GM21576 (cell line): ENCODE measurements around the gene CMTM7.

Source experiments
- ATAC-seq: cut with Tn5 transposase; IDR thresholded peaks from one replicate; pipeline ENCODE4 v1.9.1; 2021; ENCODE audit warnings: mild to moderate bottlenecking, moderate library complexity; ENCODE audit not compliant: unreplicated experiment

Gene CMTM7

GRCh38 chr3:32413845-32414521 is 22.3 kb downstream of the CMTM7 start:
- ATAC-seq = no peak

GRCh38 chr3:32414522-32415202 is 23.0 kb downstream of the CMTM7 start:
- peak; percentile 94 for ATAC-seq

- no peak for ATAC-seq
Observed at GRCh38 chr3:32419742-32420125, 28.1 kb downstream of the CMTM7 start.

- ATAC-seq = peak; percentile 70
Observed at GRCh38 chr3:32420126-32421038, 28.7 kb downstream of the CMTM7 start.

- ATAC-seq = no peak
Observed at GRCh38 chr3:32421185-32421584, 29.5 kb downstream of the CMTM7 start.

GRCh38 chr3:32421991-32422859 is 30.6 kb downstream of the CMTM7 start:
- no peak for ATAC-seq

GRCh38 chr3:32422943-32423342 is 31.3 kb downstream of the CMTM7 start:
- ATAC-seq = no peak

GRCh38 chr3:32423534-32423933 is 31.9 kb downstream of the CMTM7 start:
- no peak for ATAC-seq

GRCh38 chr3:32423956-32424557 is 32.4 kb downstream of the CMTM7 start:
- ATAC-seq = no peak

GRCh38 chr3:32424581-32425250 is 33.1 kb downstream of the CMTM7 start:
- no peak for ATAC-seq

- peak; percentile 69 for ATAC-seq
Observed at GRCh38 chr3:32428092-32429068, 36.7 kb downstream of the CMTM7 start.

- ATAC-seq = no peak
Observed at GRCh38 chr3:32430900-32431299, 39.2 kb downstream of the CMTM7 start.

- no peak for ATAC-seq
Observed at GRCh38 chr3:32431481-32431880, 39.8 kb downstream of the CMTM7 start.

GRCh38 chr3:32432045-32432710 is 40.5 kb downstream of the CMTM7 start:
- no peak for ATAC-seq

GRCh38 chr3:32432711-32433530 is 41.3 kb downstream of the CMTM7 start:
- peak; percentile 42 for ATAC-seq

GRCh38 chr3:32434206-32434605 is 42.6 kb downstream of the CMTM7 start:
- ATAC-seq = no peak
